NCI-H1436 treated with DMSO at 0.1 percent for 48 hours (cell line): ENCODE measurements around the gene ZNF467.

Experiments
- DNase-seq: peaks from one replicate; lab custom pipeline; 2025; lab: John Stamatoyannopoulos, UW

ZNF467 gene

DNA sequence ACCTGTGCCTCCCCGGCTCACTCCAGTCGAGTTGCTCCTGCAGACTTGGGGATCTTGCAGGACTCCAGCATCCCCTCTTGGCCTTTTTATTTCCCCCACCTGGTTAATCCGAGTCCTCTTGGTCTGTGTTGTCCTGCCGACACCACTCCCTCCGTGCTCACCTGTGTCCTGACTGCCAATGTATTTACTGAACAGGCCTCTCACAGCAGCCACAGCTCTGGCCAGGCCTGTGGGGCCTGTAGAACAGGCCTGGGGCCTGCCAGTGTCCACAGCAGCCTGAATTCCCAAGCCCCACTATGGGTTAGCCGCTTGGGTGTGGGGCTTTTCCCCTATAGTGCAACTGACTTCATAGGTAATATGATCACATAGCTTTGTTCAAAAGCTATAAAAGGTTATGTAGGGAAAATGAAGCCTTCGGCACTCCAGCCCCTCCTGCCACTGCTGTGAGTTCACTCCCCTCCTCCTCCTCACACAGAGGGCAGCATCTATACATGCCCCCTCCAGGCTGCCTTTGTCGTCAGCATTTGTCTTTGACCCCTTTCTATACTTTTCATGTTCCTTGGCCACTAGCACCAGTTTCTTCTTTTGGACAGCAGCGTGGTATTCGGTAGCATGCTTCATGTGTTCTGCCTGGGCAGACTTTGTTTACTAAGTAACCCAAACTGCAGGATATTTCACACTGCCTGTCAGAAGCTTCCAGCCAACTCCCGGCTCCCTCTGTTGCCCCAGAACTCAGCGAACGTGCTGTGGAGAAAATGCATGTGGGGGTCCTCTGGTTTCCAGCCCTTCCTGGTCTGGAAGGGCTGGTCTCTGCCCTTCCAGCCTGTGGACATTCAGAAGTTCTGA lies 46.1 kb downstream of the ZNF467 start:
- no peak for DNase-seq

- no peak for DNase-seq
Observed at GRCh38 chr7:149725916-149726315, 47.5 kb downstream of the ZNF467 start.

- no peak for DNase-seq
Observed at GRCh38 chr7:149725426-149725821, 48.0 kb downstream of the ZNF467 start.

GRCh38 chr7:149724661-149725425 lies 48.5 kb downstream of the ZNF467 start:
- DNase-seq = no peak

DNA sequence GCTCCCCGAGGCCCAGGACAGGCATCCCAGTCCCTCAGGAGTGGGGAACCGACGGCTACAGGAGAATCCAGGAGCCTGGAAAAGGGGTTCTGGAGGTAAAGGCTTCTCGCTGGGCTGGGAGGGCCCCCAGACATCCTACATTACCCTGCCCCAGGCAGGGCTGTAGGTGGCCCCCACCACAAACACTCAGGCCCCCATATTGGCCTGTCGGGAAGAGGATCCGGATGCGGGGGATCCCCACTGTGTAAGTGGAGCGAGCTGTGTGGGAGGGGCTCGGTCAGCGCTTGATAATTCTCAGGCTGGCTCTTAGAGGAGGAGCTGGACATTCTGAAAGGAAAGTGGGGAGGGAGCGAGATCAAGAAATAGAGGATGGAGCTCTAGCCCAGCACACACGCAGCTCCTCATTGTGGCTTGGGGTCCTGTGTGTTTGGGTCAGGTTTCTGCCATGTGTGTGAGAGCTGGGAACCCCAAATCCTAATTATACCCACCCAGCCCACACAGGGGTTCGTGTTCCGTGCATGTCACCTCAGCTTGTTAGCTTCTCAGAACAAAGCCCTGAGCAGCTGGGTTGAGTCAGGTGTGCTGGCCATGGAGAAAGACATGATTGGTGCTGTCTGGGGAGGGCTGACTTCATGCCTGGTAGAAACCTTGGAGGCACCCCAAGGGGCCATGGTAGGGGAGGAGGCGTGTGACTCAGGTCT lies 49.4 kb downstream of the ZNF467 start:
- no peak for DNase-seq

- DNase-seq = no peak
Observed at GRCh38 chr7:149723082-149723767, 50.2 kb downstream of the ZNF467 start.

DNA sequence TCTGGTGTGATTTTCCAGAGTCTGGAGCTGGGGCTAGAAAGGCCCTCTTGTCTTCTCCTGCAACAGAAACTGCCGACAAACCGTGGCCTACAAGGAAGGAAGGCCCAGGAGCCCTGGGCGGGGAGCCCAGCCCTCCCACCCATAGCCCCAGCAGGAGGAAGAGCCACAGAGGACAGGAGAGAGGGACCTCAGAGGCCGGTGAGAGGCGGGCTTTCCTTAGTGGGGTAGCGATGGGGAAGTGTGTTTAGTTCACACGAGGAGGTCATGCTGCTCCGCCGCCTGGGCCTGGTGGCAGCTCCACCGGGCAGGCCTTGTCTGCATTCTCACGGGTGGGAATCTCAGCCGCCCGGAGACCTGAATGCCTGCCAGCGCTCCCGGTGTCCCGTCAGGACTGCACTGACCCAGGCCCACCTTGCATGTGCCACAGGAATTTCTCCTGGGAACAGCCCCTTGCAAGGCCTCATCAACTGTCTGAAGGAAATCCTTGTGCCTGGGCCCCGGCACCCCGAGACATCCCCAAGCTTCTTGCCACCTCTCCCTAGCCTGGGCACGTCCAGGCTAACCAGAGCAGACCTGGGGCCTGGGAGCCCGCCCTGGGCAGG lies 50.9 kb downstream of the ZNF467 start:
- no peak for DNase-seq

DNA sequence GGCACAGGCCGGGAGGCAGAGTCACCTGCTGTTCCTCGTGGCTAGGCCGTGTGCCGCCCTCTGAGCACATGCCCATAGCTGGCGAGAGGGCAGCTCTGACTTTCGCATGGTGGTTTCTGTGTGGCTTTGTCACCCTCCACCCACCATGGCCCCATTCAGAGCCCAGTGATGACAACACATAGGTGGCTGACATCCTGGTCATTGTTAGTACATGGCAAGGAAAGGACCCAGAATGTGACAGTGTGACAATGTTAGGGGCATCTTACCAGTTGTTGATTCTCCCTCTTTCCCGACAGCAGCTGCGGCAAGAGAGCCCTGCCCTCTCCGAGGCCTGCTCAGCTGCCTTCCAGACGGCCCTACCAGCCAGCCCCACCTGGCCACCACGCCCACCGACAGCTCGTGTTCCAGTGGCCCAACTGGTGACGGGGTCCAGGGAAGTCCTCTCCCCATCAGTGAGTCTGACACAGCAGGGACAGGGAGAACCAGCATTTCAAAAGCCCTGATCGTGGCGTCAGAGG lies 52.2 kb downstream of the ZNF467 start:
- DNase-seq = no peak

- DNase-seq = no peak
Observed at GRCh38 chr7:149720372-149721083, 52.9 kb downstream of the ZNF467 start.

- DNase-seq = no peak
Observed at GRCh38 chr7:149719912-149720335, 53.5 kb downstream of the ZNF467 start.

DNA sequence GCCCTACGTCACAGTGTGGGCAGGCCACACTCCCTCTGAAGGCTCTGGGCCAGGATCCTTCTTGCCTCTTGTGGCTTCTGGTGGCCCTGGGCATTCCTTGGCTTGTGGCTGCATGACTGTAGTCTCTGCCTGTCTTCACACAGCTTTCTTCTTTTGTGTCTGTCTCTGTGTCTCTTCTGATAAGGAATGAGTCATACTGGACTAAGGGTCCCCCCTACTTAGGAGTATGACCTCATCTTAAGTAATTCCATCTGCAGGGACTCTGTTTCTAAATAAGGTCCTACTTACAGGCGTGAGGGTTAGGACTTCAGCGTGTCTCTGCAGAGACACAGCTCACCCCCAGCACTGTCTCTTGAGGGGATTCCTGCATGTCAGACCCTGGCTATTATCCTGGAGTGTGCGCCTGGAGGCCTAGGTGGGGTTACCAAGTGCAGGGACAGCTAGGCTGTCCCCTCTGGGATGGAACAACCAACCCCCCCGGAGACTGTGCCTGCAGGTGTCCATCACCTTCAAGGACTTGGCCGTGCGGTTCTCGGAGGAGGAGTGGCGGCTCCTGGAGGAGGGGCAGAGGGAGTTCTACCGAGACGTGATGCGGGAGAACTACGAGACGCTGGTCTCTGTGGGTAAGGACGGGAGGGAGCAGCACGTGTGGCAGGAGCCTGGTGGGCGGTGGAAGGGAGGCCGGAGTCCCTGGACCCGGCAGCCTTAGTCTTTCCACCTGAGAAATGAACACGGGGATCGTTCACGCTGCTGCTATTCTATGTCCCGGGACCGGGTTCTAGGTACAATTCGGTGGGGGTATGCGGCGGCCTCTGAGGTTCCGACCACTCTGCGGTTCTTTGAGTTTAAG lies 54.1 kb downstream of the ZNF467 start:
- no peak for DNase-seq

GRCh38 chr7:149718730-149719049 lies 54.7 kb downstream of the ZNF467 start:
- no peak for DNase-seq

- no peak for DNase-seq
Observed at GRCh38 chr7:149717481-149717880, 55.9 kb downstream of the ZNF467 start.

- no peak for DNase-seq
Observed at GRCh38 chr7:149716932-149717307, 56.5 kb downstream of the ZNF467 start.

- DNase-seq = no peak
Observed at GRCh38 chr7:149716007-149716931, 57.1 kb downstream of the ZNF467 start.

GRCh38 chr7:149715476-149715875 lies 57.9 kb downstream of the ZNF467 start:
- no peak for DNase-seq

DNA sequence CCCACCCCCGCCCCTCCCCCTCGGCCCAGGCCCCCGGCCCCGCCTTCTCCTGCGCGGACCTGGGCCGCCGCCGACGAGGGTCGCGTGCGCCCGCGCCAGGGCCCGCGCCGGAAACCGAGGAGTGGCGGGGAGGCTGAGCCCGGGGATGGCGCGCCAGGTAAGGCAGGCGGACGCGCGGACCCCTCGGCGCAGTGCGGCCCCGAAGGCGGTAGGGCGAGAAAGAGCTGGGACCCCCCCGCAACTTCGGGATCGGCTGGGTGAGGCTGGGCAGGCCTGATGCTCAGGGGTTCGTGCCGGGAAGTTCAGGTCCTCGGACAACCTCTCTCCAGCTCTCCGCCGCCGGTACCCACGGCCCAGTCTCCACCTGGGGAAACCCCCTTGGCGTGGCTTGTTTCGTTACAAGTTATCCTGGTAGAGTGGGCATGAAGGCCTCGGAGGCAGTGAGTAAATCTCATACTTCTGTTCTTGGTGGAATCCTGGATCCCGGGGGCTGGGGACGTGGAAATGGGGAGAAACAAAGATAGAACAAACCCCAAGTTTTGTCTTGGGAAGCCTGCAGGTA lies 58.4 kb downstream of the ZNF467 start:
- no peak for DNase-seq
